WTC11 (cell line): ENCODE measurements around the gene FBXO31. TPM values are rescaled to one million over a fixed set of nuclear protein-coding genes. Genes with fewer than 3 reads are reported as not detected.

ENCODE experiments used
- ATAC-seq: fragments of 200-7000 bp; cut with Tn5 transposase; 2 replicates; pipeline ENCODE4 v1.10.0; 2021; ENCODE audit warnings: mild to moderate bottlenecking, moderate library complexity
- CTCF ChIA-PET: fragments of 300-600 bp; sonication (Branson Sonifier 250); formaldehyde crosslinking; loops from one replicate; lab custom pipeline; 2021; ENCODE audit warnings: antibody characterized with exemption; lab: Charles Lee
- POLR2A ChIA-PET: fragments of 350-600 bp; sonication (Branson Sonifier 250); formaldehyde crosslinking; loops from one replicate; lab custom pipeline; 2021; ENCODE audit warnings: antibody characterized with exemption; lab: Charles Lee
- DNase-seq: peaks from one replicate; pipeline ENCODE4 v3.0.0; 2021; ENCODE audit warnings: low spot score
- H3K27ac Mint-ChIP-seq: 2 replicates; pipeline ENCODE4 v1.8.0; 2021; ENCODE audit warnings: mixed read lengths
- H3K27me3 Mint-ChIP-seq: 2 replicates; pipeline ENCODE4 v1.8.0; 2021; ENCODE audit warnings: low read depth, mild to moderate bottlenecking, moderate library complexity, mixed read lengths
- H3K36me3 Mint-ChIP-seq: 2 replicates; pipeline ENCODE4 v1.8.0; 2021; ENCODE audit warnings: mixed read lengths
- H3K4me1 Mint-ChIP-seq: 2 replicates; pipeline ENCODE4 v1.8.0; 2022; ENCODE audit warnings: mixed read lengths
- H3K4me3 Mint-ChIP-seq: 2 replicates; pipeline ENCODE4 v1.8.0; 2021; ENCODE audit warnings: mild to moderate bottlenecking, moderate library complexity, mixed read lengths
- H3K9me3 Mint-ChIP-seq: 2 replicates; pipeline ENCODE4 v1.8.0; 2021; ENCODE audit warnings: mixed read lengths
- CBFB ChIP-seq: sonication (generic); formaldehyde crosslinking; IDR thresholded peaks from 2 replicates; pipeline ENCODE4 v1.8.1; 2022; ENCODE audit warnings: mild to moderate bottlenecking, low read depth, missing genetic modification reagents
- CREB1 ChIP-seq: sonication (generic); formaldehyde crosslinking; IDR thresholded peaks from 2 replicates; pipeline ENCODE4 v1.8.0; 2023; ENCODE audit warnings: mild to moderate bottlenecking, missing genetic modification reagents
- CTCF ChIP-seq: fragments of 200-600 bp; IDR thresholded peaks from 2 replicates; pipeline ENCODE4 v1.8.0; 2022; ENCODE audit warnings: antibody characterized with exemption
- ELF4 ChIP-seq: sonication (generic); formaldehyde crosslinking; IDR thresholded peaks from 2 replicates; pipeline ENCODE4 v1.8.1; 2022; ENCODE audit warnings: low read depth, mild to moderate bottlenecking, moderate library complexity, missing genetic modification reagents
- ERG ChIP-seq: fragments of 250-450 bp; sonication (Bioruptor Pico); IDR thresholded peaks from 2 replicates; pipeline ENCODE4 v1.8.0; 2021; ENCODE audit warnings: mild to moderate bottlenecking
- FOXP1 ChIP-seq: sonication (generic); formaldehyde crosslinking; IDR thresholded peaks from 2 replicates; pipeline ENCODE4 v1.8.0; 2022; ENCODE audit warnings: missing genetic modification reagents, mild to moderate bottlenecking, moderate library complexity, borderline replicate concordance
- FOXP4 ChIP-seq: sonication (generic); formaldehyde crosslinking; IDR thresholded peaks from 2 replicates; pipeline ENCODE4 v1.8.0; 2022; ENCODE audit warnings: mild to moderate bottlenecking, missing genetic modification reagents
- GABPB1 ChIP-seq: sonication (generic); formaldehyde crosslinking; IDR thresholded peaks from 2 replicates; pipeline ENCODE4 v1.8.1; 2023; ENCODE audit warnings: mild to moderate bottlenecking, missing genetic modification reagents
- IRF1 ChIP-seq: sonication (generic); formaldehyde crosslinking; IDR thresholded peaks from 2 replicates; pipeline ENCODE4 v1.8.0; 2023; ENCODE audit warnings: missing genetic modification reagents
- IRF2 ChIP-seq: sonication (generic); formaldehyde crosslinking; IDR thresholded peaks from 2 replicates; pipeline ENCODE4 v1.8.0; 2022; ENCODE audit warnings: low read depth, missing genetic modification reagents, borderline replicate concordance
- JUN ChIP-seq: sonication (generic); formaldehyde crosslinking; IDR thresholded peaks from 2 replicates; pipeline ENCODE4 v1.8.0; 2023; ENCODE audit warnings: mild to moderate bottlenecking, missing genetic modification reagents
- MXD4 ChIP-seq: fragments of 250-450 bp; sonication (Bioruptor Pico); IDR thresholded peaks from 2 replicates; pipeline ENCODE4 v1.8.0; 2021; ENCODE audit warnings: mild to moderate bottlenecking, moderate library complexity, borderline replicate concordance
- PRDM15 ChIP-seq: sonication (generic); formaldehyde crosslinking; IDR thresholded peaks from 2 replicates; pipeline ENCODE4 v1.8.0; 2022; ENCODE audit warnings: missing genetic modification reagents
- SMAD4 ChIP-seq: sonication (generic); formaldehyde crosslinking; IDR thresholded peaks from 2 replicates; pipeline ENCODE4 v1.8.0; 2022; ENCODE audit warnings: mild to moderate bottlenecking, missing genetic modification reagents
- SOX15 ChIP-seq: fragments of 250-450 bp; sonication (Bioruptor Pico); IDR thresholded peaks from 2 replicates; pipeline ENCODE4 v1.9.0; 2021; ENCODE audit warnings: mild to moderate bottlenecking
- SP1 ChIP-seq: sonication (generic); formaldehyde crosslinking; conservative IDR thresholded peaks from 2 replicates; pipeline ENCODE4 v1.8.1; 2022; ENCODE audit warnings: missing genetic modification reagents
- TEAD1 ChIP-seq: sonication (generic); formaldehyde crosslinking; IDR thresholded peaks from 2 replicates; pipeline ENCODE4 v1.8.0; 2022; ENCODE audit warnings: mild to moderate bottlenecking, missing genetic modification reagents
- TP53 ChIP-seq: sonication (generic); formaldehyde crosslinking; IDR thresholded peaks from 2 replicates; pipeline ENCODE4 v1.8.1; 2023; ENCODE audit warnings: mild to moderate bottlenecking, missing genetic modification reagents
- USF2 ChIP-seq: sonication (generic); formaldehyde crosslinking; IDR thresholded peaks from 2 replicates; pipeline ENCODE4 v1.8.1; 2023; ENCODE audit warnings: mild to moderate bottlenecking, missing genetic modification reagents, moderate library complexity
- ZBTB21 ChIP-seq: sonication (generic); formaldehyde crosslinking; IDR thresholded peaks from 2 replicates; pipeline ENCODE4 v1.8.1; 2023; ENCODE audit warnings: mild to moderate bottlenecking, missing genetic modification reagents, borderline replicate concordance
- ZNF232 ChIP-seq: sonication (generic); formaldehyde crosslinking; IDR thresholded peaks from 2 replicates; pipeline ENCODE4 v1.8.0; 2022; ENCODE audit warnings: mild to moderate bottlenecking, missing genetic modification reagents
- ZNF416 ChIP-seq: fragments of 250-450 bp; sonication (Bioruptor Pico); IDR thresholded peaks from 2 replicates; pipeline ENCODE4 v1.9.0; 2021; ENCODE audit warnings: mild to moderate bottlenecking, inconsistent platforms
- ZNF671 ChIP-seq: fragments of 250-450 bp; sonication (Bioruptor Pico); IDR thresholded peaks from 2 replicates; pipeline ENCODE4 v1.8.0; 2021; ENCODE audit warnings: mild to moderate bottlenecking
- total RNA-seq: library from RNA; stranded (reverse); gene quantifications from 3 replicates; pipeline ENCODE4 v1.2.3, GENCODE V29; 2021

Gene FBXO31
- total RNA-seq, 1 experiment from 2014 or later, result 22.6 TPM

GRCh38 chr16:87356491-87356853, 27.1 kb downstream of the FBXO31 start:
- no peaks in the 10 kb centered on the region for H3K9me3 Mint-ChIP-seq
- no peaks in the 10 kb centered on the region for H3K4me1 Mint-ChIP-seq
- TF ChIP-seq ZNF416 (CRISPR knock-in tag) (no peak), FOXP4 (CRISPR knock-in tag) (no peak), ZNF232 (CRISPR knock-in tag) (no peak), FOXP1 (CRISPR knock-in tag) (no peak), ZNF671 (CRISPR knock-in tag) (no peak), CTCF (no peak), GABPB1 (no peak), TP53 (CRISPR knock-in tag) (no peak), CREB1 (CRISPR knock-in tag) (no peak), IRF1 (CRISPR knock-in tag) (no peak)
- TF ChIP-seq, all 79 proteins: peak for 0
- Mint-ChIP-seq H3K36me3 (peaks cover 15% of the 10 kb centered on the region), H3K4me3 (no peak overlapping the region), H3K27me3 (no peaks in the 10 kb centered on the region), H3K27ac (peak overlapping the region; percentile 68; the same call in 1 of the 2 replicates)
- POLR2A ChIA-PET, result interaction anchor here (0.7 kb wide), 1 partner anchor 17 kb away, joined by 6 read pairs; no protein-coding TSS in a partner anchor
- ATAC-seq, result no peak
- CTCF ChIA-PET, result interaction anchor here (0.6 to 1.1 kb wide), 4 partner anchors 11 to 107 kb away, joined by 3 to 5 read pairs (median 4); no protein-coding TSS in a partner anchor
- DNase-seq, result no peak

- no peak overlapping the region for H3K4me3 Mint-ChIP-seq
- no peaks in the 10 kb centered on the region for H3K4me1 Mint-ChIP-seq
- TF ChIP-seq JUN, result no peak
- no peaks in the 10 kb centered on the region for H3K27me3 Mint-ChIP-seq
- peaks cover 7% of the 10 kb centered on the region for H3K36me3 Mint-ChIP-seq
- ChIA-PET CTCF (no interaction called here), POLR2A (no interaction called here)
- DNase-seq (no peak), ATAC-seq (no peak)
- H3K27ac Mint-ChIP-seq, result peak overlapping the region; percentile 45; the same call in 1 of the 2 replicates
- no peaks in the 10 kb centered on the region for H3K9me3 Mint-ChIP-seq
These were observed 30.0 kb downstream of the FBXO31 start for GRCh38 chr16:87353613-87354012.

- ATAC-seq, result no peak
- Mint-ChIP-seq H3K27ac (no peak overlapping the region), H3K27me3 (no peaks in the 10 kb centered on the region), H3K4me1 (no peaks in the 10 kb centered on the region), H3K9me3 (no peaks in the 10 kb centered on the region), H3K36me3 (no peaks in the 10 kb centered on the region; the same call in none of the 2 replicates), H3K4me3 (no peak overlapping the region)
- ChIA-PET POLR2A (no interaction called here), CTCF (interaction anchor here (0.6 kb wide), 1 partner anchor 28 kb away, joined by 3 read pairs; no protein-coding TSS in a partner anchor)
- DNase-seq, result no peak
- TF ChIP-seq ZBTB21 (no peak), ERG (CRISPR knock-in tag) (no peak), IRF1 (CRISPR knock-in tag) (no peak), ELF4 (CRISPR knock-in tag) (no peak), USF2 (no peak), IRF2 (no peak), PRDM15 (CRISPR knock-in tag) (no peak), SP1 (CRISPR knock-in tag) (no peak), SOX15 (CRISPR knock-in tag) (no peak), SMAD4 (CRISPR knock-in tag) (no peak), CBFB (CRISPR knock-in tag) (no peak), MXD4 (CRISPR knock-in tag) (no peak), TEAD1 (CRISPR knock-in tag) (no peak)
These were observed 30.8 kb downstream of the FBXO31 start for GRCh38 chr16:87352818-87353217.
